ENCODE measurements around the gene REC114. TPM values are rescaled to one million over a fixed set of nuclear protein-coding genes. Genes with fewer than 3 reads are reported as not detected.
"Not testable (repeated sequence)": the region's sequence is repeated elsewhere in the genome, so short reads cannot be mapped to it uniquely, and the experiment has no call there.

The REC114 gene
- total RNA-seq, 1 experiment from 2014 or later: not detected

DNA sequence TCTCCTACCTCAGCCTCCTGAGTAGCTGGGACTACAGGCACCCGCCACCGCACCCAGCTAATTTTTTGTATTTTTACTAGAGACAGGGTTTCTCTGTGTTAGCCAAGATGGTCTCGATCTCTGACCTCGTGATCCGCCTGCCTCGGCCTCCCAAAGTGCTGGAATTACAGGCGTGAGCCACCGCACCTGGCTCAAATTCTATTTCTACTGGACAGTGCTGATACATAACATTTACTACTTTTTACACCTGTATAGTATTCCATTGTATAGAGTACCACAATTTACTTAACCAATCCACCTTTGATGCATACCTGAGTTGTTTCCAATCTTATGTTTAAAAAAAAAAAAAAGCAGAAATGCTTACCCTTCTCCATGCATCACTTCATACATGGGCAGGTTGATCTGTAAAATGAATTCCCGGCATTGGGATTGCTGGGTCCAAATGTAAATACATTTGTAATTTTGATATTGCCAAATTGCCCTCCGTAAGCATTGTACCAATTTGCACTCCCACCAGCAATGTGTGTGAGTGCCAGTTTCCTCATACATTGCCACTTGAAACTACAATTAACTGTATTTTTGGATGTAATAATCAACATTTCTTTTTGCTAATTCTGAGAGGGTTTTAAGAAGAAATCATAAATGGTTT lies 95.7 kb downstream of the REC114 start:
- peaks cover 13% of the 10 kb centered on the region for H3K4me1 Mint-ChIP-seq (ENCODE audit: low read depth, unreplicated experiment)
- H3K27ac Mint-ChIP-seq (ENCODE audit: unreplicated experiment): no peak overlapping the region
- no peak for DNase-seq
- no peaks in the 10 kb centered on the region for H3K27me3 Mint-ChIP-seq (ENCODE audit: unreplicated experiment)
- intact Hi-C loops (cut with micrococcal nuclease; ENCODE audit: unreplicated experiment): no loop called here
- no peaks in the 10 kb centered on the region for H3K36me3 Mint-ChIP-seq (ENCODE audit: insufficient read depth, unreplicated experiment)
- no peak overlapping the region for H3K4me3 Mint-ChIP-seq (ENCODE audit: low read depth, unreplicated experiment)
- BruUV-seq (replicated peaks): no TSS peak
- CTCF ChIA-PET: interaction anchor here (0.6 to 0.7 kb wide), 4 partner anchors 131 to 539 kb away, joined by 3 to 8 read pairs (median 6); no protein-coding TSS in a partner anchor
- no peaks in the 10 kb centered on the region for H3K9me3 Mint-ChIP-seq (ENCODE audit: low read depth, unreplicated experiment)
- no peak for TF ChIP-seq CTCF (IDR thresholded peaks at IDR 0.05; ENCODE audit: unreplicated experiment)

DNA sequence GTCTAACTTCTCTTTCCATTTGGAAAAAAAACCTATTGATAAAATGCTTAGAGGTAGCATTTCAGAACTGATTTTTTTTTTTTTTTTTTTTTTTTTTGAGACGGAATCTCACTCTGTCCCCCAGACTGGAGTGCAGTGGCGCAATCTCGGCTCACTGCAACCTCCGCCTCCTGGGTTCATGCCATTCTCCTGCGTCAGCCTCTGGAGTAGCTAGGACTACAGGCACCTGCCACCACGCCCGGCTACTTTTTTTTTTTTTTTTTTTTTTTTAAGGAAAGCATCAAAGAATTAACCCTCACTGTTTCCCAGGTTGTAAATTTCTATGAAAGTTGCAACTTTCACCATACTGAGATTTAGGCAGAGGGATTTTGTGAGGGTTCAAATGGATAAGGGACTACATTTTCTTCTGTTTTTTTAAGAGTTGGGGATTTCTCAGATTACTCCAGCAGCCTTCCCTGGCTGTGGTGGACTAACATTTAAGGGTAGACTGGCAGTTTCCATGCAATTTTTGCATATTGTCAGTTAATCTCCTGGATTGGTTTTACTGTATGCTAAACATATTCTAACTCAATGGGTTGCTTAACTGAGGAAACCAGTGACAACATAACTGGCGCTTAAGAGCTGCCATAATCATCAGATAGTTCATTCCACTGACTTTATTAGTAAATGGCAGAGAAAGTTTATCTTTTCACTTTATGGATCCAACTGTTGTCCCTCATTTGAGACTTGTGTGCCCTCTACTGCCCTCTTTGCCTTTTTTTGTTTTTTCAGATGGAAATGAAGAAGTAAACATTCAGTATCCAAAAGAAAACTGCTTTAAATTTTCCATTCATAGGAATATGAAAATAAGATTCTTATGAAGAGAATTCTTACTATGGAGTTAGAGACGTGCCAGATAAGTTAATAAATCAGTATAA lies 96.5 kb downstream of the REC114 start:
- Mint-ChIP-seq H3K27ac (ENCODE audit: unreplicated experiment) (no peak overlapping the region), H3K4me1 (ENCODE audit: low read depth, unreplicated experiment) (peaks cover 13% of the 10 kb centered on the region), H3K36me3 (ENCODE audit: insufficient read depth, unreplicated experiment) (no peaks in the 10 kb centered on the region), H3K27me3 (ENCODE audit: unreplicated experiment) (no peaks in the 10 kb centered on the region), H3K4me3 (ENCODE audit: low read depth, unreplicated experiment) (no peak overlapping the region), H3K9me3 (ENCODE audit: low read depth, unreplicated experiment) (no peaks in the 10 kb centered on the region)
- intact Hi-C loops (cut with micrococcal nuclease; ENCODE audit: unreplicated experiment): loop anchor here (5.0 kb wide), 1 partner anchor 232 kb away; no protein-coding TSS in a partner anchor
- no TSS peak for BruUV-seq (replicated peaks)
- no peak for TF ChIP-seq CTCF (IDR thresholded peaks at IDR 0.05; ENCODE audit: unreplicated experiment)
- CTCF ChIA-PET: interaction anchor here (0.6 to 0.7 kb wide), 5 partner anchors 132 to 540 kb away, joined by 3 to 8 read pairs (median 5); no protein-coding TSS in a partner anchor
- DNase-seq: peak; percentile 74

GRCh38 chr15:73540161-73540560 lies 97.2 kb downstream of the REC114 start:
- no peak for TF ChIP-seq CTCF (IDR thresholded peaks at IDR 0.05; ENCODE audit: unreplicated experiment)
- intact Hi-C loops (cut with micrococcal nuclease; ENCODE audit: unreplicated experiment): loop anchor here (5.0 kb wide), 1 partner anchor 233 kb away; no protein-coding TSS in a partner anchor
- CTCF ChIA-PET: interaction anchor here (0.7 kb wide), 1 partner anchor 10 kb away, joined by 3 read pairs; no protein-coding TSS in a partner anchor
- Mint-ChIP-seq H3K27ac (ENCODE audit: unreplicated experiment) (no peak overlapping the region), H3K4me1 (ENCODE audit: low read depth, unreplicated experiment) (peaks cover 13% of the 10 kb centered on the region), H3K4me3 (ENCODE audit: low read depth, unreplicated experiment) (no peak overlapping the region), H3K9me3 (ENCODE audit: low read depth, unreplicated experiment) (no peaks in the 10 kb centered on the region), H3K36me3 (ENCODE audit: insufficient read depth, unreplicated experiment) (no peaks in the 10 kb centered on the region), H3K27me3 (ENCODE audit: unreplicated experiment) (no peaks in the 10 kb centered on the region)
- no TSS peak for BruUV-seq (replicated peaks)
- DNase-seq: no peak

DNA sequence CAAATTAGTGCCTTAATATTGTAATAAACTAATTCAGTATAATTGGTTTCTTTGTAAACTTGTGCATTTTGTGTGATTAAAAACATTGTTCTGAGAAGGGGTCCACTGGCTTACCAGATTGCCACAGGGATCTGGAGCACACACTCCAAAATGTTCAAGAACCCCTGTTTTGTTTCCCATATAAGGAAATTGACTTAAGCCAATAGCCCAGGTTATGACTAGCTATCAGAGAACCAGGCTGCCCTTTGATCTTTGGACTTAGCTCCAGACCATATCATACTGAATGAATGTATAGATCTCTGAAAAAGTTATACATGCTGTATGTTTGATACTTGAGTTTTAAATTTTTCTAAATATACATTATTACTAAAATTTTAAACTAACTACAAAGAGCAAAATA lies 98.5 kb downstream of the REC114 start:
- Mint-ChIP-seq H3K4me3 (ENCODE audit: low read depth, unreplicated experiment) (no peak overlapping the region), H3K9me3 (ENCODE audit: low read depth, unreplicated experiment) (no peaks in the 10 kb centered on the region), H3K27me3 (ENCODE audit: unreplicated experiment) (no peaks in the 10 kb centered on the region), H3K36me3 (ENCODE audit: insufficient read depth, unreplicated experiment) (no peaks in the 10 kb centered on the region), H3K27ac (ENCODE audit: unreplicated experiment) (no peak overlapping the region), H3K4me1 (ENCODE audit: low read depth, unreplicated experiment) (peaks cover 13% of the 10 kb centered on the region)
- intact Hi-C loops (cut with micrococcal nuclease; ENCODE audit: unreplicated experiment): loop anchor here (5.0 kb wide), 1 partner anchor 234 kb away; no protein-coding TSS in a partner anchor
- BruUV-seq (replicated peaks): no TSS peak
- CTCF ChIA-PET: no interaction called here
- TF ChIP-seq CTCF (IDR thresholded peaks at IDR 0.05; ENCODE audit: unreplicated experiment): no peak
- DNase-seq: no peak

DNA sequence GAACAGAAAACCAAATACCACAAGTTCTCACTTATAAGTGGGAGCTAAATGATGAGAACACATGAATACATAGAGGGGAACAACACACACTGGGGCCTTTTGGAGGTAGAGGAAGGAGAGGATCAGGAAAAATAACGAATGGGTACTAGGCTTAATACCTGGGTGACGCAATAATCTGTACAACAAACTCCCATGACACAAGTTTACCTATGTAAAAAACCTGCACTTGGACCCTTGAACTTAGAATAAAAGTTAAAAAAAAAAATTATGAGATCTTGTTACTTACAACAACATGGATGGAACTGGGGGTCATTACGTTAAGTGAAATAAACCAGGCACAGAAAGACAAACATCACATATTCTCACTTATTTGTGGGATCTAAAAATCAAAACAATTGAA lies 106.0 kb downstream of the REC114 start:
- H3K36me3 Mint-ChIP-seq (ENCODE audit: insufficient read depth, unreplicated experiment); BruUV-seq (replicated peaks); intact Hi-C loops (cut with micrococcal nuclease; ENCODE audit: unreplicated experiment); H3K4me3 Mint-ChIP-seq (ENCODE audit: low read depth, unreplicated experiment); H3K27me3 Mint-ChIP-seq (ENCODE audit: unreplicated experiment); CTCF ChIA-PET; H3K27ac Mint-ChIP-seq (ENCODE audit: unreplicated experiment); H3K4me1 Mint-ChIP-seq (ENCODE audit: low read depth, unreplicated experiment); DNase-seq; H3K9me3 Mint-ChIP-seq (ENCODE audit: low read depth, unreplicated experiment): not testable (repeated sequence)

Measured in Calu3 (cell line).